ENCODE data around the gene ZG16. TPM values are rescaled to one million over a fixed set of nuclear protein-coding genes. Genes with fewer than 3 reads are reported as not detected.

The ZG16 gene
- total and polyA plus RNA-seq, 9 of the 15 experiments (the other 6 are each of a cell fraction or from before 2014, with no cell fraction given), result 0.04 TPM; not detected in 8

DNA sequence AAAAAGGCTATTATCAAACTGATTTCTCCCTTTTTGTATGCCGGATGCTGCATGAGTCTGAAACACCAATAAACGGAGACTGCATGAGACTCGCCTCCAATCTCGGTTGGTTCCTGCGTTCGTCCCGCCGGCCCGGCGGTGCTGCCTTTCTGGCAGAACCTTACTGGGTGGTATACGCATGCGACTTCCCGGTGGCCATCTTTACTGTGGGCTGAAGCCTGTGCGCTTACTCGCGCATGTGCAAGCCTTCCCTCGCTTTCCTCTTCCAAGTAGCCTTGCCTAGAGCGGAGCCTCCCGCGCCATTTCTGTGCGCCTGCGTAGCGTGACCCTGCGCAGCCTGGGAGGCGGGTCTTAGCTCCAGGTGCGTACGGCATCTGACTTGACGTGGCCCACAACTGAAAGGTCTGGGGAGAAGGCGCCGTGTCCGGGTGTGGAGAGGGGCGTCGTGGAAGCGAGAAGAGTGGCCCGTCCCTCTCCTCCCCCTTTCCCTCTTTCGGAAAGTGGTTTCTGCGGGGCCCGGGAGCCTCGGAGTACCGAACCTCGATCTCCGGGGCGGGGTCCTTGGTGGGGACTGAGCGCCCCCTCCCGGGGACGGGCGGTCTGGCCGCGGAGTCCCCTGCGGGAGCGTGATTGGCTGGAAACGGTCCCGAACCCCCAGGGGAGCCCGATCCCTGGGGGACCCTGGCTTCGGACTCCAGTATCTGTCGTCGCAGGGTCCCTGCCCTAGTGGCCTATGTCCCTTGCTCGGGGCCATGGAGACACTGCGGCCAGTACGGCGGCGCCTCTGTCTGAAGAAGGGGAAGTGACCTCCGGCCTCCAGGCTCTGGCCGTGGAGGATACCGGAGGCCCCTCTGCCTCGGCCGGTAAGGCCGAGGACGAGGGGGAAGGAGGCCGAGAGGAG lies 38.0 kb downstream of the ZG16 start, which contains the start of gene PAGR1 (continued):
- TF ChIP-seq, protein P1, sequence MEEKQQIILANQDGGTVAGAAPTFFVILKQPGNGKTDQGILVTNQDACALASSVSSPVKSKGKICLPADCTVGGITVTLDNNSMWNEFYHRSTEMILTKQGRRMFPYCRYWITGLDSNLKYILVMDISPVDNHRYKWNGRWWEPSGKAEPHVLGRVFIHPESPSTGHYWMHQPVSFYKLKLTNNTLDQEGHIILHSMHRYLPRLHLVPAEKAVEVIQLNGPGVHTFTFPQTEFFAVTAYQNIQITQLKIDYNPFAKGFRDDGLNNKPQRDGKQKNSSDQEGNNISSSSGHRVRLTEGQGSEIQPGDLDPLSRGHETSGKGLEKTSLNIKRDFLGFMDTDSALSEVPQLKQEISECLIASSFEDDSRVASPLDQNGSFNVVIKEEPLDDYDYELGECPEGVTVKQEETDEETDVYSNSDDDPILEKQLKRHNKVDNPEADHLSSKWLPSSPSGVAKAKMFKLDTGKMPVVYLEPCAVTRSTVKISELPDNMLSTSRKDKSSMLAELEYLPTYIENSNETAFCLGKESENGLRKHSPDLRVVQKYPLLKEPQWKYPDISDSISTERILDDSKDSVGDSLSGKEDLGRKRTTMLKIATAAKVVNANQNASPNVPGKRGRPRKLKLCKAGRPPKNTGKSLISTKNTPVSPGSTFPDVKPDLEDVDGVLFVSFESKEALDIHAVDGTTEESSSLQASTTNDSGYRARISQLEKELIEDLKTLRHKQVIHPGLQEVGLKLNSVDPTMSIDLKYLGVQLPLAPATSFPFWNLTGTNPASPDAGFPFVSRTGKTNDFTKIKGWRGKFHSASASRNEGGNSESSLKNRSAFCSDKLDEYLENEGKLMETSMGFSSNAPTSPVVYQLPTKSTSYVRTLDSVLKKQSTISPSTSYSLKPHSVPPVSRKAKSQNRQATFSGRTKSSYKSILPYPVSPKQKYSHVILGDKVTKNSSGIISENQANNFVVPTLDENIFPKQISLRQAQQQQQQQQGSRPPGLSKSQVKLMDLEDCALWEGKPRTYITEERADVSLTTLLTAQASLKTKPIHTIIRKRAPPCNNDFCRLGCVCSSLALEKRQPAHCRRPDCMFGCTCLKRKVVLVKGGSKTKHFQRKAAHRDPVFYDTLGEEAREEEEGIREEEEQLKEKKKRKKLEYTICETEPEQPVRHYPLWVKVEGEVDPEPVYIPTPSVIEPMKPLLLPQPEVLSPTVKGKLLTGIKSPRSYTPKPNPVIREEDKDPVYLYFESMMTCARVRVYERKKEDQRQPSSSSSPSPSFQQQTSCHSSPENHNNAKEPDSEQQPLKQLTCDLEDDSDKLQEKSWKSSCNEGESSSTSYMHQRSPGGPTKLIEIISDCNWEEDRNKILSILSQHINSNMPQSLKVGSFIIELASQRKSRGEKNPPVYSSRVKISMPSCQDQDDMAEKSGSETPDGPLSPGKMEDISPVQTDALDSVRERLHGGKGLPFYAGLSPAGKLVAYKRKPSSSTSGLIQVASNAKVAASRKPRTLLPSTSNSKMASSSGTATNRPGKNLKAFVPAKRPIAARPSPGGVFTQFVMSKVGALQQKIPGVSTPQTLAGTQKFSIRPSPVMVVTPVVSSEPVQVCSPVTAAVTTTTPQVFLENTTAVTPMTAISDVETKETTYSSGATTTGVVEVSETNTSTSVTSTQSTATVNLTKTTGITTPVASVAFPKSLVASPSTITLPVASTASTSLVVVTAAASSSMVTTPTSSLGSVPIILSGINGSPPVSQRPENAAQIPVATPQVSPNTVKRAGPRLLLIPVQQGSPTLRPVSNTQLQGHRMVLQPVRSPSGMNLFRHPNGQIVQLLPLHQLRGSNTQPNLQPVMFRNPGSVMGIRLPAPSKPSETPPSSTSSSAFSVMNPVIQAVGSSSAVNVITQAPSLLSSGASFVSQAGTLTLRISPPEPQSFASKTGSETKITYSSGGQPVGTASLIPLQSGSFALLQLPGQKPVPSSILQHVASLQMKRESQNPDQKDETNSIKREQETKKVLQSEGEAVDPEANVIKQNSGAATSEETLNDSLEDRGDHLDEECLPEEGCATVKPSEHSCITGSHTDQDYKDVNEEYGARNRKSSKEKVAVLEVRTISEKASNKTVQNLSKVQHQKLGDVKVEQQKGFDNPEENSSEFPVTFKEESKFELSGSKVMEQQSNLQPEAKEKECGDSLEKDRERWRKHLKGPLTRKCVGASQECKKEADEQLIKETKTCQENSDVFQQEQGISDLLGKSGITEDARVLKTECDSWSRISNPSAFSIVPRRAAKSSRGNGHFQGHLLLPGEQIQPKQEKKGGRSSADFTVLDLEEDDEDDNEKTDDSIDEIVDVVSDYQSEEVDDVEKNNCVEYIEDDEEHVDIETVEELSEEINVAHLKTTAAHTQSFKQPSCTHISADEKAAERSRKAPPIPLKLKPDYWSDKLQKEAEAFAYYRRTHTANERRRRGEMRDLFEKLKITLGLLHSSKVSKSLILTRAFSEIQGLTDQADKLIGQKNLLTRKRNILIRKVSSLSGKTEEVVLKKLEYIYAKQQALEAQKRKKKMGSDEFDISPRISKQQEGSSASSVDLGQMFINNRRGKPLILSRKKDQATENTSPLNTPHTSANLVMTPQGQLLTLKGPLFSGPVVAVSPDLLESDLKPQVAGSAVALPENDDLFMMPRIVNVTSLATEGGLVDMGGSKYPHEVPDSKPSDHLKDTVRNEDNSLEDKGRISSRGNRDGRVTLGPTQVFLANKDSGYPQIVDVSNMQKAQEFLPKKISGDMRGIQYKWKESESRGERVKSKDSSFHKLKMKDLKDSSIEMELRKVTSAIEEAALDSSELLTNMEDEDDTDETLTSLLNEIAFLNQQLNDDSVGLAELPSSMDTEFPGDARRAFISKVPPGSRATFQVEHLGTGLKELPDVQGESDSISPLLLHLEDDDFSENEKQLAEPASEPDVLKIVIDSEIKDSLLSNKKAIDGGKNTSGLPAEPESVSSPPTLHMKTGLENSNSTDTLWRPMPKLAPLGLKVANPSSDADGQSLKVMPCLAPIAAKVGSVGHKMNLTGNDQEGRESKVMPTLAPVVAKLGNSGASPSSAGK (IDR thresholded peaks at IDR 0.05), result peak; percentile 83
- TF ChIP-seq PHF21A (IDR thresholded peaks at IDR 0.05; ENCODE audit: borderline replicate concordance, low read depth) (peak; percentile 60; the same call in 1 of the 2 replicates), ZBTB8A (IDR thresholded peaks at IDR 0.05; ENCODE audit: partially characterized antibody) (no peak), NFXL1 (CRISPR knock-in tag; IDR thresholded peaks at IDR 0.05) (no peak), ZNF830 (CRISPR knock-in tag; IDR thresholded peaks at IDR 0.05) (no peak), MYNN (IDR thresholded peaks at IDR 0.05) (0 out of 2 replicates have a peak, but pooled peaks have one; percentile 15), MYNN (CRISPR knock-in tag; IDR thresholded peaks at IDR 0.05) (no peak), ZNF24 (IDR thresholded peaks at IDR 0.05) (0 out of 2 replicates have a peak, but pooled peaks have one; percentile 50), ETV6 (IDR thresholded peaks at IDR 0.05; ENCODE audit: borderline replicate concordance in 1 of 2, low read depth in 2 of 2, low read length in 1 of 2) (no peak), ETV6 (CRISPR knock-in tag; IDR thresholded peaks at IDR 0.05; ENCODE audit: borderline replicate concordance) (no peak), ZC3H8 (IDR thresholded peaks at IDR 0.05) (no peak), DIDO1 (tag; IDR thresholded peaks at IDR 0.05; ENCODE audit: low read depth) (peak; percentile 59; the same call in 1 of the 2 replicates), ZNF583 (CRISPR knock-in tag; IDR thresholded peaks at IDR 0.05) (no peak; the same call in 1 of the 2 replicates), FIP1L1 (IDR thresholded peaks at IDR 0.05; ENCODE audit: low read depth, low read length, poor library complexity, severe bottlenecking) (peak; percentile 73), GATAD2B (IDR thresholded peaks at IDR 0.05; ENCODE audit: borderline replicate concordance) (no peak; the same call in 1 of the 2 replicates)
- TF ChIP-seq, protein P2, sequence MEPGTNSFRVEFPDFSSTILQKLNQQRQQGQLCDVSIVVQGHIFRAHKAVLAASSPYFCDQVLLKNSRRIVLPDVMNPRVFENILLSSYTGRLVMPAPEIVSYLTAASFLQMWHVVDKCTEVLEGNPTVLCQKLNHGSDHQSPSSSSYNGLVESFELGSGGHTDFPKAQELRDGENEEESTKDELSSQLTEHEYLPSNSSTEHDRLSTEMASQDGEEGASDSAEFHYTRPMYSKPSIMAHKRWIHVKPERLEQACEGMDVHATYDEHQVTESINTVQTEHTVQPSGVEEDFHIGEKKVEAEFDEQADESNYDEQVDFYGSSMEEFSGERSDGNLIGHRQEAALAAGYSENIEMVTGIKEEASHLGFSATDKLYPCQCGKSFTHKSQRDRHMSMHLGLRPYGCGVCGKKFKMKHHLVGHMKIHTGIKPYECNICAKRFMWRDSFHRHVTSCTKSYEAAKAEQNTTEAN (CRISPR knock-in tag; IDR thresholded peaks at IDR 0.05), result peak; percentile 67; the same call in 1 of the 2 replicates
